ENCODE results near the gene FUS. TPM values are rescaled to one million over a fixed set of nuclear protein-coding genes. Genes with fewer than 3 reads are reported as not detected.

The FUS gene
- total RNA-seq, 1 experiment from 2014 or later = 770 TPM

DNA sequence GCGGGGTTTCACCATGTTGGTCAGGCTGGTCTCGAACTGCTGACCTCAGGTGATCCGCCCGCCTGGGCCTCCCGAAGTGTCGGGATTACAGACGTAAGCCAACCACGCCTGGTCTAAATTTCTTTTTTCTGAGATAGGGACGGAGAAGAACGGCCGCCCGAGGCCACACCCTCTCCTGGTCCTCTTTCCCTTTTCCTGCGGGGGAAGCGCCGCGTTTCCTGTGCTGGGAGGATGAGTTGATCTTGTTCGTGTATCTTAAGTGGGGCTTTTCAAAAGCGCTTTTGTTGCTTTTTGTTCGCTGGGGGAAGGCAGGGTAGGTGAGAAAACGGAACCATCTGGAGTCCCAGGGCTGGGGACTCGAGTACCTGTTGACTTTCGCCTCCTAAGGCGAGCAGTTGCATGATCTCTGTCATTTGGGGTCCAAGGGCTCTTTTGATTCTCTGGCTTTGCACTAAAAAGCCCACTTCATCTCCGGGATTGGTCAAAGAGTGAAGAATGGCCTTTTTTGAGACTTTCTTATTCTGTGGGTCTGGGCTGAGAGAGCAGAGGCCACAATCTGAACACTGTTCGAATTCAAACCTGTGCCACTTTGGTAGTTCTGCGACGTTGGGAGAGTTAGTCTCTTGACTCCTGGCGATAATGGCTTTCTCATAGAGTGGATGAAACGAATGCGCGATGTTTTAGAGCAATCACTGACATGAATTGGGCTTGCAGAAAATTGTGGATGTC lies 1.3 kb downstream of the FUS start:
- CTCF ChIA-PET = interaction anchor here (1.6 kb wide), 2 partner anchors 139 to 228 kb away, joined by 3 to 4 read pairs; no protein-coding TSS in a partner anchor
- POLR2A ChIA-PET = interaction anchor here (0.8 to 3.5 kb wide), 13 partner anchors 8 to 86 kb away, joined by 3 to 24 read pairs (median 6); partner anchors contain the start of genes KAT8, PRSS8 and PYCARD
- ATAC-seq (no peak), DNase-seq (ENCODE audit: low spot score) (peak; percentile 30)
- Mint-ChIP-seq H3K27ac (peak overlapping the region; percentile 94), H3K4me1 (peaks cover 38% of the 10 kb centered on the region), H3K36me3 (peaks cover 53% of the 10 kb centered on the region), H3K9me3 (no peaks in the 10 kb centered on the region), H3K27me3 (ENCODE audit: low read depth) (no peaks in the 10 kb centered on the region), H3K4me3 (peak overlapping the region; percentile 95)
- TF ChIP-seq, protein P1, sequence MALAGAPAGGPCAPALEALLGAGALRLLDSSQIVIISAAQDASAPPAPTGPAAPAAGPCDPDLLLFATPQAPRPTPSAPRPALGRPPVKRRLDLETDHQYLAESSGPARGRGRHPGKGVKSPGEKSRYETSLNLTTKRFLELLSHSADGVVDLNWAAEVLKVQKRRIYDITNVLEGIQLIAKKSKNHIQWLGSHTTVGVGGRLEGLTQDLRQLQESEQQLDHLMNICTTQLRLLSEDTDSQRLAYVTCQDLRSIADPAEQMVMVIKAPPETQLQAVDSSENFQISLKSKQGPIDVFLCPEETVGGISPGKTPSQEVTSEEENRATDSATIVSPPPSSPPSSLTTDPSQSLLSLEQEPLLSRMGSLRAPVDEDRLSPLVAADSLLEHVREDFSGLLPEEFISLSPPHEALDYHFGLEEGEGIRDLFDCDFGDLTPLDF (CRISPR knock-in tag; IDR thresholded peaks at IDR 0.05) = no peak
- TF ChIP-seq ZNF138 (CRISPR knock-in tag; conservative IDR thresholded peaks at IDR 0.05) (no peak), ESRRA (CRISPR knock-in tag; IDR thresholded peaks at IDR 0.05; ENCODE audit: borderline replicate concordance) (no peak), MXD4 (CRISPR knock-in tag; IDR thresholded peaks at IDR 0.05; ENCODE audit: borderline replicate concordance) (no peak), NFATC4 (CRISPR knock-in tag; IDR thresholded peaks at IDR 0.05) (no peak), ATF1 (CRISPR knock-in tag; IDR thresholded peaks at IDR 0.05) (no peak), NFYB (CRISPR knock-in tag; conservative IDR thresholded peaks at IDR 0.05; ENCODE audit: low read depth) (no peak), SOX15 (CRISPR knock-in tag; IDR thresholded peaks at IDR 0.05) (no peak)
- TF ChIP-seq, protein P2, sequence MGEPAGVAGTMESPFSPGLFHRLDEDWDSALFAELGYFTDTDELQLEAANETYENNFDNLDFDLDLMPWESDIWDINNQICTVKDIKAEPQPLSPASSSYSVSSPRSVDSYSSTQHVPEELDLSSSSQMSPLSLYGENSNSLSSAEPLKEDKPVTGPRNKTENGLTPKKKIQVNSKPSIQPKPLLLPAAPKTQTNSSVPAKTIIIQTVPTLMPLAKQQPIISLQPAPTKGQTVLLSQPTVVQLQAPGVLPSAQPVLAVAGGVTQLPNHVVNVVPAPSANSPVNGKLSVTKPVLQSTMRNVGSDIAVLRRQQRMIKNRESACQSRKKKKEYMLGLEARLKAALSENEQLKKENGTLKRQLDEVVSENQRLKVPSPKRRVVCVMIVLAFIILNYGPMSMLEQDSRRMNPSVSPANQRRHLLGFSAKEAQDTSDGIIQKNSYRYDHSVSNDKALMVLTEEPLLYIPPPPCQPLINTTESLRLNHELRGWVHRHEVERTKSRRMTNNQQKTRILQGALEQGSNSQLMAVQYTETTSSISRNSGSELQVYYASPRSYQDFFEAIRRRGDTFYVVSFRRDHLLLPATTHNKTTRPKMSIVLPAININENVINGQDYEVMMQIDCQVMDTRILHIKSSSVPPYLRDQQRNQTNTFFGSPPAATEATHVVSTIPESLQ (CRISPR knock-in tag; IDR thresholded peaks at IDR 0.05) = no peak
- TF ChIP-seq, protein P3, sequence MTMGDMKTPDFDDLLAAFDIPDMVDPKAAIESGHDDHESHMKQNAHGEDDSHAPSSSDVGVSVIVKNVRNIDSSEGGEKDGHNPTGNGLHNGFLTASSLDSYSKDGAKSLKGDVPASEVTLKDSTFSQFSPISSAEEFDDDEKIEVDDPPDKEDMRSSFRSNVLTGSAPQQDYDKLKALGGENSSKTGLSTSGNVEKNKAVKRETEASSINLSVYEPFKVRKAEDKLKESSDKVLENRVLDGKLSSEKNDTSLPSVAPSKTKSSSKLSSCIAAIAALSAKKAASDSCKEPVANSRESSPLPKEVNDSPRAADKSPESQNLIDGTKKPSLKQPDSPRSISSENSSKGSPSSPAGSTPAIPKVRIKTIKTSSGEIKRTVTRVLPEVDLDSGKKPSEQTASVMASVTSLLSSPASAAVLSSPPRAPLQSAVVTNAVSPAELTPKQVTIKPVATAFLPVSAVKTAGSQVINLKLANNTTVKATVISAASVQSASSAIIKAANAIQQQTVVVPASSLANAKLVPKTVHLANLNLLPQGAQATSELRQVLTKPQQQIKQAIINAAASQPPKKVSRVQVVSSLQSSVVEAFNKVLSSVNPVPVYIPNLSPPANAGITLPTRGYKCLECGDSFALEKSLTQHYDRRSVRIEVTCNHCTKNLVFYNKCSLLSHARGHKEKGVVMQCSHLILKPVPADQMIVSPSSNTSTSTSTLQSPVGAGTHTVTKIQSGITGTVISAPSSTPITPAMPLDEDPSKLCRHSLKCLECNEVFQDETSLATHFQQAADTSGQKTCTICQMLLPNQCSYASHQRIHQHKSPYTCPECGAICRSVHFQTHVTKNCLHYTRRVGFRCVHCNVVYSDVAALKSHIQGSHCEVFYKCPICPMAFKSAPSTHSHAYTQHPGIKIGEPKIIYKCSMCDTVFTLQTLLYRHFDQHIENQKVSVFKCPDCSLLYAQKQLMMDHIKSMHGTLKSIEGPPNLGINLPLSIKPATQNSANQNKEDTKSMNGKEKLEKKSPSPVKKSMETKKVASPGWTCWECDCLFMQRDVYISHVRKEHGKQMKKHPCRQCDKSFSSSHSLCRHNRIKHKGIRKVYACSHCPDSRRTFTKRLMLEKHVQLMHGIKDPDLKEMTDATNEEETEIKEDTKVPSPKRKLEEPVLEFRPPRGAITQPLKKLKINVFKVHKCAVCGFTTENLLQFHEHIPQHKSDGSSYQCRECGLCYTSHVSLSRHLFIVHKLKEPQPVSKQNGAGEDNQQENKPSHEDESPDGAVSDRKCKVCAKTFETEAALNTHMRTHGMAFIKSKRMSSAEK (CRISPR knock-in tag; IDR thresholded peaks at IDR 0.05; ENCODE audit: borderline replicate concordance) = no peak
- TF ChIP-seq, protein P4, sequence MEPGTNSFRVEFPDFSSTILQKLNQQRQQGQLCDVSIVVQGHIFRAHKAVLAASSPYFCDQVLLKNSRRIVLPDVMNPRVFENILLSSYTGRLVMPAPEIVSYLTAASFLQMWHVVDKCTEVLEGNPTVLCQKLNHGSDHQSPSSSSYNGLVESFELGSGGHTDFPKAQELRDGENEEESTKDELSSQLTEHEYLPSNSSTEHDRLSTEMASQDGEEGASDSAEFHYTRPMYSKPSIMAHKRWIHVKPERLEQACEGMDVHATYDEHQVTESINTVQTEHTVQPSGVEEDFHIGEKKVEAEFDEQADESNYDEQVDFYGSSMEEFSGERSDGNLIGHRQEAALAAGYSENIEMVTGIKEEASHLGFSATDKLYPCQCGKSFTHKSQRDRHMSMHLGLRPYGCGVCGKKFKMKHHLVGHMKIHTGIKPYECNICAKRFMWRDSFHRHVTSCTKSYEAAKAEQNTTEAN (CRISPR knock-in tag; IDR thresholded peaks at IDR 0.05) = no peak

DNA sequence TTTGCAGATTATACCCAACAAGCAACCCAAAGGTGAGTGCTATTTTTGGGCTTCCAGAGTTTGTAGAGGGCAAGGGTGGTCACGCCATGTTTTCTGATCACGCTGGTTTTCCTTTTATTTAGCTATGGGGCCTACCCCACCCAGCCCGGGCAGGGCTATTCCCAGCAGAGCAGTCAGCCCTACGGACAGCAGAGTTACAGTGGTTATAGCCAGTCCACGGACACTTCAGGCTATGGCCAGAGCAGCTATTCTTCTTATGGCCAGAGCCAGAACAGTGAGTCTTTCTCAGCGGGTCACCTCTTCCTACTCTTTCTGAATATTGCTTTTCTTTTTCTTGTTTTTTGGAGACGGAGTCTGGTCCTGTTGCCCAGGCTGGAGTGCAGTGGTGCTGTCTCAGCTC lies 2.5 kb downstream of the FUS start:
- TF ChIP-seq ZNF138 (CRISPR knock-in tag; conservative IDR thresholded peaks at IDR 0.05) = no peak

More for the DNA sequence above, 2.5 kb downstream of the FUS start:
- peaks cover 45% of the 10 kb centered on the region for H3K4me1 Mint-ChIP-seq
- H3K9me3 Mint-ChIP-seq = no peaks in the 10 kb centered on the region
- peak overlapping the region; percentile 79 for H3K27ac Mint-ChIP-seq
- ATAC-seq (no peak), DNase-seq (ENCODE audit: low spot score) (no peak)
- peak overlapping the region; percentile 95 for H3K4me3 Mint-ChIP-seq
- ChIA-PET POLR2A (interaction anchor here (1.0 to 2.4 kb wide), 4 partner anchors 10 to 40 kb away, joined by 3 to 8 read pairs (median 4); no protein-coding TSS in a partner anchor), CTCF (interaction anchor here (0.5 to 1.1 kb wide), 3 partner anchors 21 to 255 kb away, joined by 3 to 6 read pairs (median 4); no protein-coding TSS in a partner anchor)
- no peaks in the 10 kb centered on the region for H3K27me3 Mint-ChIP-seq (ENCODE audit: low read depth)
- H3K36me3 Mint-ChIP-seq = peaks cover 64% of the 10 kb centered on the region
